Measurements from ENCODE around the gene KIF5A. TPM values are rescaled to one million over a fixed set of nuclear protein-coding genes. Genes with fewer than 3 reads are reported as not detected.
"Not testable (repeated sequence)": the region's sequence is repeated elsewhere in the genome, so short reads cannot be mapped to it uniquely, and the experiment has no call there.

KIF5A gene
- total and polyA plus RNA-seq, 4 donors: 34.8 to 224 (median 144) TPM

DNA sequence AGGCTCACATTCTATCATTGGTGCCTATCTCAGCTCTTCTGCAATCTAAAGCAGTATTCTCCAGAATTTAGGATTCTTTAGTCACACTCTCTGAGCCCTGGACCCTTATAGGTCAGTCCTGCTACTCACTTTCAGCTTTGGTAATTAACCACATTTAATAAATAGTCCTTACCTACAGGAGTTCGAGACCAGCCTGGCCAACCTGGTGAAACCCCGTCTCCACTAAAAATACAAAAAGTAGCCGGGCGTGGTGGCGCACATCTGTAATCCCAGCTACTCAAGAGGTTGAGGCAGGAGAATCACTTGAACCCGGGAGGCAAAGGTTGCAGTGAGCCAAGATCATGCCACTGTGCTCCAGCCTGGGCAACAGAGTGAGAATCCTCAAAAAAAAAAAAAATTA, 36.2 kb upstream of the KIF5A start:
- H3K27me3 ChIP-seq (ENCODE audit: control insufficient read depth, insufficient read depth, low read length); H3K4me3 ChIP-seq (ENCODE audit: low read depth, low read length); H3K27ac ChIP-seq (ENCODE audit: low read depth, low read length); H3K9me3 ChIP-seq (ENCODE audit: control insufficient read depth, insufficient read depth, low read length); H3K4me1 ChIP-seq (ENCODE audit: control insufficient read depth, insufficient read depth, low read length); DNase-seq (ENCODE audit: low read depth in 4 of 6, low spot score in 6 of 6): not testable (repeated sequence)
- H3K36me3 ChIP-seq (ENCODE audit: control insufficient read depth, insufficient read depth, low read length): peaks cover 85% of the 10 kb centered on the region
- 100% methylated on average over 5 of the region's 6 CpGs for WGBS (ENCODE audit: insufficient coverage)

DNA sequence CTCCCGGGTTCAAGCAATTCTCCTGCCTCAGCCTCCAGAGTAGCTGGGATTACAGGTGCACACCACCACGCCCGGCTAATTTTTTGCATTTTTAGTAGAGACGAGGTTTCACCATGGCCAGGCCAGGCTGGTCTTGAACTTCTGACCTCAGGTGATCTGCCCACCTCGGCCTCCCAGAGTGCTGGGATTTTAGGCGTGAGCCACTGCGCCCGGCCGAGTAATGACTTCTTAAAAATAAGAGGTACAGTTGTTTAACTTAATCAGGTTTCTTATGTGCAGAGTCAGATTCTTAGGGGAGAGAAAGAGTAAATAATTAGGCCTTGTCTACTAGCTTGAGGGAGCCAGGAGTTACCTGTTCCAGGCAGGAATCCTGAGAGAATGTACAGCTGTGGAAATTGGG, 35.6 kb upstream of the KIF5A start:
- not testable (repeated sequence) for H3K27ac ChIP-seq (ENCODE audit: low read depth, low read length); H3K27me3 ChIP-seq (ENCODE audit: control insufficient read depth, insufficient read depth, low read length); H3K4me1 ChIP-seq (ENCODE audit: control insufficient read depth, insufficient read depth, low read length); DNase-seq (ENCODE audit: low read depth in 4 of 6, low spot score in 6 of 6); H3K4me3 ChIP-seq (ENCODE audit: low read depth, low read length); H3K9me3 ChIP-seq (ENCODE audit: control insufficient read depth, insufficient read depth, low read length)
- WGBS (ENCODE audit: insufficient coverage): 95% methylated on average over 9 of the region's 9 CpGs
- peaks cover 80% of the 10 kb centered on the region for H3K36me3 ChIP-seq (ENCODE audit: control insufficient read depth, insufficient read depth, low read length)

- no peaks in the 10 kb centered on the region for H3K27me3 ChIP-seq (ENCODE audit: control insufficient read depth, insufficient read depth, low read length)
- no peaks in the 10 kb centered on the region for H3K9me3 ChIP-seq (ENCODE audit: control insufficient read depth, insufficient read depth, low read length)
- peaks cover 14% of the 10 kb centered on the region for H3K4me1 ChIP-seq (ENCODE audit: control insufficient read depth, insufficient read depth, low read length)
- peaks cover 76% of the 10 kb centered on the region for H3K36me3 ChIP-seq (ENCODE audit: control insufficient read depth, insufficient read depth, low read length)
- 97% methylated on average over 6 of the region's 9 CpGs for WGBS (ENCODE audit: insufficient coverage)
- H3K4me3 ChIP-seq (ENCODE audit: low read depth, low read length): no peak overlapping the region
- no peak for DNase-seq (ENCODE audit: low read depth in 4 of 6, low spot score in 6 of 6)
- no peak overlapping the region for H3K27ac ChIP-seq (ENCODE audit: low read depth, low read length)
Measured at GRCh38 chr12:57514720-57515407, 35.0 kb upstream of the KIF5A start.

- DNase-seq (ENCODE audit: low read depth in 4 of 6, low spot score in 6 of 6): no peak
- H3K27ac ChIP-seq (ENCODE audit: low read depth, low read length): no peak overlapping the region
- peaks cover 70% of the 10 kb centered on the region for H3K36me3 ChIP-seq (ENCODE audit: control insufficient read depth, insufficient read depth, low read length)
- H3K9me3 ChIP-seq (ENCODE audit: control insufficient read depth, insufficient read depth, low read length): no peaks in the 10 kb centered on the region
- no peak overlapping the region for H3K4me3 ChIP-seq (ENCODE audit: low read depth, low read length)
- peaks cover 17% of the 10 kb centered on the region for H3K4me1 ChIP-seq (ENCODE audit: control insufficient read depth, insufficient read depth, low read length)
- 100% methylated on average over 1 of the region's 3 CpGs for WGBS (ENCODE audit: insufficient coverage)
- no peaks in the 10 kb centered on the region for H3K27me3 ChIP-seq (ENCODE audit: control insufficient read depth, insufficient read depth, low read length)
Measured at GRCh38 chr12:57515408-57515933, 34.4 kb upstream of the KIF5A start.

- no peak for DNase-seq (ENCODE audit: low read depth in 4 of 6, low spot score in 6 of 6)
- Histone ChIP-seq H3K9me3 (ENCODE audit: control insufficient read depth, insufficient read depth, low read length) (no peaks in the 10 kb centered on the region), H3K4me1 (ENCODE audit: control insufficient read depth, insufficient read depth, low read length) (peaks cover 20% of the 10 kb centered on the region), H3K27ac (ENCODE audit: low read depth, low read length) (no peak overlapping the region), H3K4me3 (ENCODE audit: low read depth, low read length) (no peak overlapping the region), H3K27me3 (ENCODE audit: control insufficient read depth, insufficient read depth, low read length) (no peaks in the 10 kb centered on the region), H3K36me3 (ENCODE audit: control insufficient read depth, insufficient read depth, low read length) (peaks cover 64% of the 10 kb centered on the region)
- WGBS (ENCODE audit: insufficient coverage): 94% methylated on average over 5 of the region's 11 CpGs
Measured at GRCh38 chr12:57515934-57516541, 33.8 kb upstream of the KIF5A start.

- WGBS (ENCODE audit: insufficient coverage): 94% methylated on average over 9 of the region's 11 CpGs
- no peak for DNase-seq (ENCODE audit: low read depth in 4 of 6, low spot score in 6 of 6)
- no peak overlapping the region for H3K4me3 ChIP-seq (ENCODE audit: low read depth, low read length)
- no peak overlapping the region for H3K27ac ChIP-seq (ENCODE audit: low read depth, low read length)
- peaks cover 58% of the 10 kb centered on the region for H3K36me3 ChIP-seq (ENCODE audit: control insufficient read depth, insufficient read depth, low read length)
- H3K9me3 ChIP-seq (ENCODE audit: control insufficient read depth, insufficient read depth, low read length): no peaks in the 10 kb centered on the region
- H3K4me1 ChIP-seq (ENCODE audit: control insufficient read depth, insufficient read depth, low read length): peaks cover 26% of the 10 kb centered on the region
- no peaks in the 10 kb centered on the region for H3K27me3 ChIP-seq (ENCODE audit: control insufficient read depth, insufficient read depth, low read length)
Measured at GRCh38 chr12:57516617-57517153, 33.2 kb upstream of the KIF5A start.

- 100% methylated on average over 1 of the region's 1 CpG for WGBS (ENCODE audit: insufficient coverage)
- H3K27me3 ChIP-seq (ENCODE audit: control insufficient read depth, insufficient read depth, low read length): no peaks in the 10 kb centered on the region
- H3K36me3 ChIP-seq (ENCODE audit: control insufficient read depth, insufficient read depth, low read length): peaks cover 53% of the 10 kb centered on the region
- DNase-seq (ENCODE audit: low read depth in 4 of 6, low spot score in 6 of 6): no peak
- H3K27ac ChIP-seq (ENCODE audit: low read depth, low read length): no peak overlapping the region
- peaks cover 31% of the 10 kb centered on the region for H3K4me1 ChIP-seq (ENCODE audit: control insufficient read depth, insufficient read depth, low read length)
- H3K4me3 ChIP-seq (ENCODE audit: low read depth, low read length): no peak overlapping the region
- no peaks in the 10 kb centered on the region for H3K9me3 ChIP-seq (ENCODE audit: control insufficient read depth, insufficient read depth, low read length)
Measured at GRCh38 chr12:57517187-57517586, 32.7 kb upstream of the KIF5A start.

GRCh38 chr12:57517718-57518117, 32.1 kb upstream of the KIF5A start:
- H3K4me1 ChIP-seq (ENCODE audit: control insufficient read depth, insufficient read depth, low read length): peaks cover 34% of the 10 kb centered on the region
- H3K36me3 ChIP-seq (ENCODE audit: control insufficient read depth, insufficient read depth, low read length): peaks cover 48% of the 10 kb centered on the region
- H3K27me3 ChIP-seq (ENCODE audit: control insufficient read depth, insufficient read depth, low read length); H3K9me3 ChIP-seq (ENCODE audit: control insufficient read depth, insufficient read depth, low read length); H3K27ac ChIP-seq (ENCODE audit: low read depth, low read length); H3K4me3 ChIP-seq (ENCODE audit: low read depth, low read length); DNase-seq (ENCODE audit: low read depth in 4 of 6, low spot score in 6 of 6): not testable (repeated sequence)
- whole genome bisulfite sequencing (ENCODE audit: insufficient coverage): 90% methylated on average over 2 of the region's 10 CpGs

GRCh38 chr12:57518176-57518919, 31.5 kb upstream of the KIF5A start:
- Histone ChIP-seq H3K27ac (ENCODE audit: low read depth, low read length) (no peak overlapping the region), H3K4me3 (ENCODE audit: low read depth, low read length) (no peak overlapping the region), H3K4me1 (ENCODE audit: control insufficient read depth, insufficient read depth, low read length) (peaks cover 36% of the 10 kb centered on the region), H3K9me3 (ENCODE audit: control insufficient read depth, insufficient read depth, low read length) (no peaks in the 10 kb centered on the region), H3K36me3 (ENCODE audit: control insufficient read depth, insufficient read depth, low read length) (peaks cover 43% of the 10 kb centered on the region), H3K27me3 (ENCODE audit: control insufficient read depth, insufficient read depth, low read length) (no peaks in the 10 kb centered on the region)
- no peak for DNase-seq (ENCODE audit: low read depth in 4 of 6, low spot score in 6 of 6)
- 91% methylated on average over 7 of the region's 8 CpGs for WGBS (ENCODE audit: insufficient coverage)
